HepG2 (cell line): ENCODE data around the gene C20orf204. TPM values are rescaled to one million over a fixed set of nuclear protein-coding genes. Genes with fewer than 3 reads are reported as not detected.
A peak's percentile ranks its signal among the peaks of the same experiment; 100 is the strongest.

Source experiments
- ATAC-seq: fragments of 200-7000 bp; cut with Tn5 transposase; 3 replicates; pipeline ENCODE4 v1.9.1; 2020; ENCODE audit warnings: mild to moderate bottlenecking, moderate library complexity
- BruUV-seq: library from RNA; stranded (reverse); fragments of 400-500 nt; replicated peaks from 2 replicates; lab custom pipeline; 2021; lab: Mats Ljungman, UMichigan
- CTCF ChIA-PET: fragments of 300-600 bp; formaldehyde crosslinking; extraction: SDS; loops from one replicate; lab custom pipeline; 2021; ENCODE audit warnings: low total read pairs, inconsistent platforms, low intra/inter-chr PET ratio; lab: Yijun Ruan, JAX
- POLR2A ChIA-PET: fragments of 350-600 bp; sonication (Branson Sonifier 250); formaldehyde crosslinking; loops from one replicate; lab custom pipeline; 2020; ENCODE audit warnings: antibody characterized with exemption, inconsistent platforms; lab: Yijun Ruan, JAX
- DNase-seq: peaks from one replicate; pipeline ENCODE4 v3.0.0-alpha.2; 2015; ENCODE audit warnings: low spot score
- FAIRE-seq: peaks from 3 replicates; lab custom pipeline; 2011; peaks lifted over from hg19 to GRCh38; lab: Jason Lieb, UNC
- H2AFZ ChIP-seq: one replicate; pipeline ENCODE4 v1.6.1; 2011; ENCODE audit warnings: low read length, inconsistent platforms
- H3K27ac ChIP-seq: fragments of 300-600 bp; 3 replicates; pipeline ENCODE4 v1.8.0; 2011; ENCODE audit warnings: mixed run types, mild to moderate bottlenecking, mixed read lengths, low read length, inconsistent platforms; ENCODE audit not compliant: insufficient read depth; ENCODE audit errors: extremely low read length
- H3K27me3 ChIP-seq, 2 experiments: fragments of 200-600 bp in 1 of 2; 2 replicates in 1 of 2; 3 replicates in 1 of 2; pipeline versions ENCODE4 v1.6.0 to v1.8.0; 2011; ENCODE audit warnings: low read length in 2 of 2, mild to moderate bottlenecking in 2 of 2, moderate library complexity in 2 of 2, inconsistent platforms in 1 of 2; ENCODE audit not compliant: insufficient read depth in 2 of 2, control insufficient read depth in 1 of 2
- H3K36me3 ChIP-seq, 2 experiments: fragments of 200-600 bp in 1 of 2; replicated peaks in 1 of 2; 2 replicates in 1 of 2; 3 replicates in 1 of 2; pipeline versions ENCODE4 v1.5.1 to v1.8.0; 2011; ENCODE audit warnings: low read length in 2 of 2, inconsistent platforms in 1 of 2; ENCODE audit not compliant: insufficient read depth in 2 of 2, control insufficient read depth in 1 of 2
- H3K4me1 ChIP-seq: 2 replicates; pipeline ENCODE4 v1.5.1; 2012; ENCODE audit warnings: low read length, inconsistent platforms; ENCODE audit not compliant: insufficient read depth
- H3K4me2 ChIP-seq: 2 replicates; pipeline ENCODE4 v1.6.0; 2011; ENCODE audit warnings: low read depth, low read length, inconsistent platforms
- H3K4me3 ChIP-seq, 3 experiments: fragments of 200-600 bp in 1 of 3; sonication (generic), shearing (Covaris generic) in 1 of 3; replicated peaks in 1 of 3; 2 replicates each; pipeline ENCODE4 v1.5.1; 2011 to 2016; ENCODE audit warnings: low read length in 3 of 3, inconsistent platforms in 2 of 3, low read depth in 2 of 3, mild to moderate bottlenecking in 2 of 3, control low read depth in 1 of 3, mixed read lengths in 1 of 3; ENCODE audit not compliant: insufficient read depth in 1 of 3
- H3K79me2 ChIP-seq: one replicate; pipeline ENCODE4 v1.6.1; 2011; ENCODE audit warnings: low read length, inconsistent platforms; ENCODE audit not compliant: insufficient read depth
- H3K9ac ChIP-seq: 2 replicates; pipeline ENCODE4 v1.6.0; 2011; ENCODE audit warnings: mild to moderate bottlenecking, low read depth, low read length, inconsistent platforms; ENCODE audit not compliant: insufficient read depth
- H3K9me3 ChIP-seq: 2 replicates; pipeline ENCODE4 v1.5.1; 2012; ENCODE audit warnings: mild to moderate bottlenecking, low read length
- H4K20me1 ChIP-seq: 2 replicates; pipeline ENCODE4 v1.6.0; 2011; ENCODE audit warnings: inconsistent platforms, mild to moderate bottlenecking, low read length, moderate library complexity; ENCODE audit not compliant: insufficient read depth
- ATAD3A ChIP-seq: sonication (generic); formaldehyde crosslinking; IDR thresholded peaks from 2 replicates; pipeline ENCODE4 v1.4.0; 2020; ENCODE audit warnings: missing genetic modification reagents
- DZIP1 ChIP-seq: sonication (generic); formaldehyde crosslinking; IDR thresholded peaks from 2 replicates; pipeline ENCODE4 v1.5.0; 2020; ENCODE audit warnings: mild to moderate bottlenecking, missing genetic modification reagents
- HDAC1 ChIP-seq: sonication (generic); formaldehyde crosslinking; IDR thresholded peaks from 2 replicates; pipeline ENCODE4 v1.5.1; 2020; ENCODE audit warnings: mild to moderate bottlenecking, missing genetic modification reagents
- HIVEP1 ChIP-seq: sonication (generic); formaldehyde crosslinking; IDR thresholded peaks from 2 replicates; pipeline ENCODE4 v1.4.0; 2020; ENCODE audit warnings: mild to moderate bottlenecking, missing genetic modification reagents
- HNF1A ChIP-seq, 2 experiments: sonication (generic) in 1 of 2; formaldehyde crosslinking in 1 of 2; IDR thresholded peaks; 2 replicates each; pipeline versions ENCODE4 v1.4.0 to v1.6.1; 2016 to 2020; ENCODE audit warnings: borderline replicate concordance in 1 of 2, low read depth in 1 of 2, mild to moderate bottlenecking in 1 of 2, missing genetic modification reagents in 1 of 2
- MED13 ChIP-seq: sonication (generic); formaldehyde crosslinking; IDR thresholded peaks from 2 replicates; pipeline ENCODE4 v1.5.0; 2020; ENCODE audit warnings: missing genetic modification reagents
- NONO ChIP-seq, 2 experiments: fragments of 450-650 bp in 1 of 2; sonication (generic) in 1 of 2; formaldehyde crosslinking in 1 of 2; IDR thresholded peaks in 1 of 2; conservative IDR thresholded peaks in 1 of 2; 2 replicates each; pipeline versions ENCODE4 v1.6.1 to v1.8.0; 2017 to 2022; ENCODE audit warnings: mild to moderate bottlenecking in 1 of 2, missing genetic modification reagents in 1 of 2, moderate library complexity in 1 of 2
- PBX3 ChIP-seq: sonication (generic); formaldehyde crosslinking; IDR thresholded peaks from 2 replicates; pipeline ENCODE4 v1.8.1; 2023; ENCODE audit warnings: missing genetic modification reagents, inconsistent platforms, borderline replicate concordance
- POLR2AphosphoS2 ChIP-seq: IDR thresholded peaks from 2 replicates; pipeline ENCODE4 v1.6.1; 2011; ENCODE audit warnings: low read depth, low read length, improper control_type of control experiment
- ZNF205 ChIP-seq: IDR thresholded peaks from 2 replicates; pipeline ENCODE4 v1.6.1; 2018; ENCODE audit warnings: missing biosample characterization, missing genetic modification reagents
- ZNF597 ChIP-seq: sonication (generic); formaldehyde crosslinking; IDR thresholded peaks from 2 replicates; pipeline ENCODE4 v1.5.0; 2020; ENCODE audit warnings: missing genetic modification reagents
- WGBS: methylation state at CpG from one replicate; pipeline ENCODE4 v1.1.6; 2017; ENCODE audit warnings: low lambda C conversion rate; 5-methylcytosine and 5-hydroxymethylcytosine counted together
- in situ Hi-C: cut with HindIII; loops from 2 replicates; pipeline ENCODE4 v1.10.0; 2017; ENCODE audit warnings: low pct_unique_long_range_greater_than_20kb; ENCODE audit not compliant: extremely low pct_ligation_motif_present
- intact Hi-C: fragments of 100-400 bp; cut with micrococcal nuclease; formaldehyde crosslinking; loops from one replicate; pipeline ENCODE4 v1.10.0; 2022; ENCODE audit not compliant: unreplicated experiment
- polyA plus RNA-seq, 8 experiments: library from polyadenylated mRNA; depleted of rRNA in 3 of 8; stranded (reverse) in 7 of 8; unstranded in 1 of 8; fragments of >200 nt; fragmentation: Illumina TruSeq in 4 of 8; extraction: Trizol in 4 of 8; gene quantifications; 2 replicates each; pipeline versions ENCODE4 v1.2.1 to v1.2.3, GENCODE V29; 2011 to 2016; ENCODE audit warnings: low read depth in 4 of 8, missing spikeins in 1 of 8, mixed read lengths in 1 of 8; ENCODE audit not compliant: insufficient read depth in 1 of 8
- total RNA-seq, 5 experiments: library from RNA; depleted of rRNA; stranded (reverse); fragments of >200 nt; fragmentation: Illumina TruSeq; extraction: Trizol; gene quantifications; 2 replicates each; pipeline ENCODE4 v1.2.3, GENCODE V29; 2016; ENCODE audit warnings: low read depth in 1 of 5

The C20orf204 gene
- total and polyA plus RNA-seq, 2 of the 13 experiments (the other 11 are each of a cell fraction or from before 2014, with no cell fraction given): 22.1 to 80.0 TPM

- TF ChIP-seq HNF1A (IDR thresholded peaks at IDR 0.05; ENCODE audit: low read depth) (no peak), HNF1A (CRISPR knock-in tag; IDR thresholded peaks at IDR 0.05; ENCODE audit: borderline replicate concordance) (peak; percentile 62), MED13 (CRISPR knock-in tag) (no peak), ZNF205 (CRISPR knock-in tag) (no peak; the same call in 1 of the 2 replicates), HIVEP1 (CRISPR knock-in tag) (no peak)
Measured at GRCh38 chr20:64041040-64041780, 5.2 kb downstream of the C20orf204 start (continued).

- no peaks in the 10 kb centered on the region for H3K36me3 ChIP-seq
- BruUV-seq: no TSS peak
- intact Hi-C loops: no loop called here
- H3K79me2 ChIP-seq: peaks cover 11% of the 10 kb centered on the region
- peak overlapping the region; percentile 70 to 89 (median 89) for H3K4me3 ChIP-seq
- peak overlapping the region; percentile 86 for H3K9ac ChIP-seq
- 2% methylated on average over 11 of the region's 11 CpGs for whole genome bisulfite sequencing
- FAIRE-seq (peak; percentile 46), ATAC-seq (peak; percentile 14), DNase-seq (no peak)
- ChIA-PET POLR2A (interaction anchor here (3.6 to 10.1 kb wide), 4 partner anchors 12 to 62 kb away, joined by 32 to 252 read pairs (median 40); partner anchors contain the start of genes PRPF6, SAMD10, SOX18 and TCEA2), CTCF (no interaction called here)
- H3K4me2 ChIP-seq: peak overlapping the region; percentile 94
- H3K4me1 ChIP-seq: peaks cover 77% of the 10 kb centered on the region
- in situ Hi-C loops: no loop called here
- H3K27me3 ChIP-seq: no peaks in the 10 kb centered on the region
- H4K20me1 ChIP-seq: no peaks in the 10 kb centered on the region
- no peaks in the 10 kb centered on the region for H3K9me3 ChIP-seq
- H2AFZ ChIP-seq: no peak overlapping the region
- H3K27ac ChIP-seq: peak overlapping the region; percentile 45
- TF ChIP-seq DZIP1 (CRISPR knock-in tag) (no peak), ZNF597 (CRISPR knock-in tag) (0 out of 2 replicates have a peak, but pooled peaks have one; percentile 7), PBX3 (CRISPR knock-in tag) (0 out of 2 replicates have a peak, but pooled peaks have one; percentile 14), HDAC1 (CRISPR knock-in tag) (peak; percentile 49), NONO (IDR thresholded peaks at IDR 0.05) (no peak), NONO (CRISPR knock-in tag; conservative IDR thresholded peaks at IDR 0.05) (peak; percentile 41; the same call in 1 of the 2 replicates), POLR2AphosphoS2 (peak; percentile 34; the same call in 1 of the 2 replicates), ATAD3A (CRISPR knock-in tag) (0 out of 2 replicates have a peak, but pooled peaks have one; percentile 24)
Measured at GRCh38 chr20:64041781-64042053, 5.7 kb downstream of the C20orf204 start.
